ENCODE results near the gene LSP1.
A peak's percentile ranks its signal among the peaks of the same experiment; 100 is the strongest.
"Not testable (repeated sequence)": the region's sequence is repeated elsewhere in the genome, so short reads cannot be mapped to it uniquely, and the experiment has no call there.

Gene LSP1

DNA sequence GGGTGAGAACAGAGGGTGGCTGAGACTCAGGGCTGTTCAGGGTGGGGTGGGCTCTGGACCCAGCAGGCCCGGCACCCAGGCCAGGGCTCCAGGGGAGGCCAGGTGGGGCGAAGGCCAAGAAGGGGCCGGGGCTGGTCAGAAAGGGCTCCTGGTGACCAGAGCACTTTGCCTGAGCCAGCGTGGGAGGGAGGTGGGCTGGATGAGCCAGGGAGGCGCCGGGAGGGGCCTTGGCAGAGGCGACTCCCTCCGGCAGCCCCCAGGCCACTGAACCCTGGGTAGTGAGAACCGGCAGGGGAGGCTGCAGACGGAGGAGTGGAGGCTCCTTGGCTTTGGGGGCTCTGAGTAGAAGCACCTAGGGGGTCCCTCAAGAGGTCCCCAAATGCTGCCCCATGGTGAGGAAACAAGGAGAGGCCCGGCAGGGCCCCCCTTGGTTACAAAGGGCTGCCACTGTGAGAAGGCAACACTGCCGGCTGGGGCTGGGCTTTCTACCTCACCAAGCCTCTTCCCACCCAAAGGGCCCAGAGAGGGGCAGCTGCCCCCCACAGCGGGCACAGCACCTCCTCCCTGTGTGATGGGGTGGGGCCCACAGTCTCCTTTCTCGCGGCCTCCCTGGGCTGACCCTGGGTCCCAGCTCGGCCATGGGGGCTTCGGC, 21.7 kb downstream of the LSP1 start:
- not testable (repeated sequence) for H2BK120ac ChIP-seq (ENCODE audit: low read depth, low read length); H3K4ac ChIP-seq (ENCODE audit: low read depth, low read length); DNase-seq; H3K4me2 ChIP-seq (ENCODE audit: low read length); H4K8ac ChIP-seq (ENCODE audit: low read depth, low read length); H3K9ac ChIP-seq (ENCODE audit: low read length); H3K79me1 ChIP-seq (ENCODE audit: low read length); H4K5ac ChIP-seq (ENCODE audit: low read length); H3K27me3 ChIP-seq (ENCODE audit: insufficient read depth, low read length, poor library complexity); H3K27ac ChIP-seq (ENCODE audit: low read depth, low read length); H2AK5ac ChIP-seq (ENCODE audit: low read length); H3K56ac ChIP-seq (ENCODE audit: low read length); H3K4me3 ChIP-seq (ENCODE audit: low read length); H2BK5ac ChIP-seq (ENCODE audit: low read length); H2BK15ac ChIP-seq (replicated peaks; ENCODE audit: low read depth); H3K79me2 ChIP-seq (ENCODE audit: control insufficient read depth, insufficient read depth, low read length); H3K23ac ChIP-seq (ENCODE audit: low read length); H3K4me1 ChIP-seq (ENCODE audit: control insufficient read depth, low read depth, low read length); H3K36me3 ChIP-seq (ENCODE audit: control insufficient read depth, insufficient read depth, low read length); H3K18ac ChIP-seq (ENCODE audit: low read length)
- no CpG with 5 or more reads among the region's 17 CpGs for WGBS (ENCODE audit: extremely low coverage, insufficient coverage, low lambda C conversion rate)

DNA sequence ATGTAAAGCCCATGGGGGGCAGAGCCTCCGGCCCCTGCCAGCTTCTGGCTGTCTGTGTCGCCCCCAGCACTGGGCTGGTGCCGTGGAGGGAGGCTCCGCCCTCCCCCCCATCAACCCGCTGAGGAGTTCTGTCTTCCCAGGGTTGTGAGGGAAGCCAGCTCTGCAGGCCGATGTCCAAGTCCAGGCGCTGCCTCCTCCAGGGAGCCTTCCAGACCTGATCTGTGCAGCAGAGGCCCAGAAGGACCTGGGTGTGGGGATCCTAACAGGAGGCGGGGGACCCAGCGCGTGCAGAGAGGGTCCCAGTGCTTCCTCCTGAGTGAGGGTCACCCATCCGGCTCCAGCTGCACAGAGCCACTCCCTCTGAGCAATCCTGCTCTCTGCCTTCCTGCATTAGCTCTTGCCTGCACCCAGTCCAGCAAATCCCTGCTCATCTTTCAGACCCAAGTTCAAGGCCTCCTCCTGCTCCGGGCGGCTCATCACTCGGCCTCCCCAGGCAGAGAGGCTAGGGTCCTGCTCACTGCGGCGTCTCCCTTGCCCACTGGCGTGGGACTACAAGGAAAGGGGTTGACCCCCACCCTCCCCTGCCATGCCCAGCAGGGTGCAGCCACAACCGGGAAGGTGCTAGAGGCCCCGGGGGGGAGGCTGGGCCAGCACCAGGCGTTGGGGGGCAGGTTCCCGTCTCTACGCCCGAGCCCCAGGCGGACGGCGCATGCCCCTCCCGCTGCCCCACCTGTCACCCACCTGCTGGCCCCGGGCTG, 22.4 kb downstream of the LSP1 start:
- no peak overlapping the region for H3K27ac ChIP-seq (ENCODE audit: low read depth, low read length)
- H4K5ac ChIP-seq (ENCODE audit: low read length), result no peak overlapping the region
- no peak overlapping the region for H3K18ac ChIP-seq (ENCODE audit: low read length)
- no peak overlapping the region for H3K4me2 ChIP-seq (ENCODE audit: low read length)
- no peaks in the 10 kb centered on the region for H3K79me2 ChIP-seq (ENCODE audit: control insufficient read depth, insufficient read depth, low read length)
- H3K4me3 ChIP-seq (ENCODE audit: low read length), result no peak overlapping the region
- no peak overlapping the region for H3K56ac ChIP-seq (ENCODE audit: low read length)
- WGBS (ENCODE audit: extremely low coverage, insufficient coverage, low lambda C conversion rate), result no CpG with 5 or more reads among the region's 28 CpGs
- H3K23ac ChIP-seq (ENCODE audit: low read length), result no peak overlapping the region
- no peaks in the 10 kb centered on the region for H3K36me3 ChIP-seq (ENCODE audit: control insufficient read depth, insufficient read depth, low read length)
- H2BK15ac ChIP-seq (replicated peaks; ENCODE audit: low read depth), result no peak overlapping the region
- H2AK5ac ChIP-seq (ENCODE audit: low read length), result no peak overlapping the region
- H3K4me1 ChIP-seq (ENCODE audit: control insufficient read depth, low read depth, low read length), result no peaks in the 10 kb centered on the region
- no peak overlapping the region for H2BK5ac ChIP-seq (ENCODE audit: low read length)
- H3K9ac ChIP-seq (ENCODE audit: low read length), result no peak overlapping the region
- no peak for DNase-seq
- no peaks in the 10 kb centered on the region for H3K27me3 ChIP-seq (ENCODE audit: insufficient read depth, low read length, poor library complexity)
- no peak overlapping the region for H4K8ac ChIP-seq (ENCODE audit: low read depth, low read length)
- H3K79me1 ChIP-seq (ENCODE audit: low read length), result no peaks in the 10 kb centered on the region
- no peak overlapping the region for H3K4ac ChIP-seq (ENCODE audit: low read depth, low read length)
- no peak overlapping the region for H2BK120ac ChIP-seq (ENCODE audit: low read depth, low read length)

DNA sequence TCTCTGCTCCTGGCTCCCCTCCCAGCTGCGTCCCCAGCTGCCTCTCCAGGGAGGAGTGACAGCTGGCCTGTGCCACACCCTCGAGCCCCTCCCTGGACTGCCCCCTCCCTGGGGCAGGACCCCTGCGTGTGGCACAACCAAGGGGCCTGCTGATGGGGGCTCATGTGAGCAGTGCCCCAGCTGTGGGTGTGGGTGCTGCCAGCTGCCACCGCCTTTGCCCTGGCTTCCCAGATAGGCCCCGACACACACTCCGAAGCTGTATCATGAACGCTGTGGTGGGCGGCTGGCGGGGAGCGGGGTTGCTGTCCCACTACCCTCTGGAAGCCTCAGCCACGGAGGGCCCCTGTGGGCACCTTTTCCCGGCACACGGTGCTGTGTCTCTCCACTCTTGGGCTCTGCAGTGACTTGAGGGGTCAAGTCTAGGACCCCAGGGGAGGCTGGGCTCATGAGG, 23.0 kb downstream of the LSP1 start:
- not testable (repeated sequence) for DNase-seq; H3K79me2 ChIP-seq (ENCODE audit: control insufficient read depth, insufficient read depth, low read length); H3K4me1 ChIP-seq (ENCODE audit: control insufficient read depth, low read depth, low read length); H3K27ac ChIP-seq (ENCODE audit: low read depth, low read length); H3K4ac ChIP-seq (ENCODE audit: low read depth, low read length); H2BK5ac ChIP-seq (ENCODE audit: low read length); H3K9ac ChIP-seq (ENCODE audit: low read length); H4K5ac ChIP-seq (ENCODE audit: low read length); H3K79me1 ChIP-seq (ENCODE audit: low read length); H3K18ac ChIP-seq (ENCODE audit: low read length); H2BK15ac ChIP-seq (replicated peaks; ENCODE audit: low read depth); H4K8ac ChIP-seq (ENCODE audit: low read depth, low read length); H3K23ac ChIP-seq (ENCODE audit: low read length); H2AK5ac ChIP-seq (ENCODE audit: low read length); H2BK120ac ChIP-seq (ENCODE audit: low read depth, low read length); H3K27me3 ChIP-seq (ENCODE audit: insufficient read depth, low read length, poor library complexity); H3K4me2 ChIP-seq (ENCODE audit: low read length); H3K56ac ChIP-seq (ENCODE audit: low read length); H3K36me3 ChIP-seq (ENCODE audit: control insufficient read depth, insufficient read depth, low read length); H3K4me3 ChIP-seq (ENCODE audit: low read length)
- no CpG with 5 or more reads among the region's 13 CpGs for WGBS (ENCODE audit: extremely low coverage, insufficient coverage, low lambda C conversion rate)

DNA sequence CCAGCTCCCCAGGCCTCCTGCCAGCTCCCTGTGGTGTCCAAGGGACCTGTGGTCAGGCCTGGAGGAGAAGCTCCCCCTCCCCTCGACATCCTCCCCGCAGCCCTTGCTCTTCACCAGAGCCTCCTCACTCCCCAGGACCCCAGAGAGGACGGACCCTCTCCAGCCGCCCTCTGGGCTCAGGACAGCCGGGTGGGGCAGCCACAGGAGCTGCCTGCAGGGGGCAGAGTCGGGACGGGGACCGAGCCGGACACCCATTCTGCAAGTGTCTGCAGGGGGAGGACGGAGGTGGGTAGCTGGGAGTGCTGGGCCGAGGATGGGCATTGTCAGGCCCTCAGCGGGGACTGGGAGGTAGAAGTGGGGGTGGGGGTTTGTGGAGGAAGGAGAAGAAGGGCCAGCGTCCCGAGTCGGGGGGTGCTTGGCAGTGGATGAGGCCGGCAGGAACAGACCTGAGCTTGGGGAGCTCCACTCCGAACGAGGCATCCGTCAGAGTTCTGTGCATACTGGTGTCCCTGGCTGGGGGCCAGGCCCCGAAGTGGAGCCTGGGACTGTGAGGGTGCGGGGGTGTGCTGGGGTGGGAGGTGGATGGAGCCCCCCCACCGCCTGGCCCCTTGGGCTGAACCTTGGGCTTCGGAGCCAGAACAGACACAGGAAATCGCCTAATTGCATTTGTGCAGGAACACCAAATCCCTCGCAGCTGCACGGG, 23.6 kb downstream of the LSP1 start:
- Histone ChIP-seq H3K36me3 (ENCODE audit: control insufficient read depth, insufficient read depth, low read length) (no peaks in the 10 kb centered on the region), H3K4me1 (ENCODE audit: control insufficient read depth, low read depth, low read length) (no peaks in the 10 kb centered on the region), H2BK15ac (replicated peaks; ENCODE audit: low read depth) (no peak overlapping the region), H3K56ac (ENCODE audit: low read length) (peak overlapping the region; percentile 56), H2AK5ac (ENCODE audit: low read length) (no peak overlapping the region), H3K79me1 (ENCODE audit: low read length) (no peaks in the 10 kb centered on the region), H3K4ac (ENCODE audit: low read depth, low read length) (no peak overlapping the region), H3K4me3 (ENCODE audit: low read length) (no peak overlapping the region), H3K27ac (ENCODE audit: low read depth, low read length) (no peak overlapping the region), H3K18ac (ENCODE audit: low read length) (no peak overlapping the region), H3K23ac (ENCODE audit: low read length) (no peak overlapping the region), H4K8ac (ENCODE audit: low read depth, low read length) (no peak overlapping the region), H4K5ac (ENCODE audit: low read length) (no peak overlapping the region), H3K79me2 (ENCODE audit: control insufficient read depth, insufficient read depth, low read length) (no peaks in the 10 kb centered on the region), H2BK5ac (ENCODE audit: low read length) (no peak overlapping the region), H3K9ac (ENCODE audit: low read length) (no peak overlapping the region), H3K4me2 (ENCODE audit: low read length) (no peak overlapping the region), H2BK120ac (ENCODE audit: low read depth, low read length) (no peak overlapping the region), H3K27me3 (ENCODE audit: insufficient read depth, low read length, poor library complexity) (no peaks in the 10 kb centered on the region)
- no CpG with 5 or more reads among the region's 26 CpGs for WGBS (ENCODE audit: extremely low coverage, insufficient coverage, low lambda C conversion rate)
- DNase-seq, result peak; percentile 62

DNA sequence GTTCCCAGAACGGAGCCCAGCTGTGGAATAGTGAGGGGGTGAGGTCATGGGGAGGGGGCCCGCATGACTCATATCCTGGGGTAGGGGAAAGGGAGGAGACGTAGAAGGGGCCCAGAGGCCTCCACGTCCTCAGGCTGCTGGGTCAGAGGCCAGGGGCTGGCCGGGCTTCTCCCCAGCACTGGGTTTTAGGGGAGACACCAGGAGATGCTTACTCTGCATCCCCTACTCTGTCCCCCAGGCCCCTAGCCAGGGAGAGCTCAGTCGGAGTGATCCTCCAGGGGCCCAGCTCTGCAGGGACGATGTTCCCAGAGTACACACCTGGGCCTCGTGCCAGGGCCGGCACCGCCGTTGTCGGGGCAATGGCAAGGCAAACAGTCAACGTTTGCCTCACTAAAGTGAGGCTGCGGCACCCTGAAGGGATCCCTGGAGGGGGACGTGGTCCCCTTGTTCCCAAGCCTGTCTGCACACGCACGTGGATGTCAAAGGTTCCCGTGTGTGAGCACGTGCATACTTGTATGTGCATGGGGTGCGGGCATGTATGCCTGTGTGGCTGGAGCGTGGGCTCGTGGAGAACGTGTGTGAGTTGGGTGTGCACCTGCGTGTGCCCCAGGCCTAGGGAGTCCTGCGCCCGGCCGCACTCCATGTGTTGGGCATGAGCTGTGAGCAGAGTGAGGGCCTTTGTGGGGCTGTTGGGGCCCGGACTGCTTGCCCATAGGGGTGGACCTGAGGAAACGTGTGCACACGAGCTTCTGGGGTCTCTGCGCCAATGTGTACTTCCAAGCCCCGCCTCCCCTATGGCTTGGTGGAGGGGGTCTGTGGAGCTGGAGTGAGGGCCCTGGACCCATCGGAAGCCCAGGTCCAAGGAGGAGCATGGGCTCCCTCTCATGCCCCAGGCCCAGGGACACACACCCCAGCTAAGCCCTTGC, 24.6 kb downstream of the LSP1 start:
- H3K4me1 ChIP-seq (ENCODE audit: control insufficient read depth, low read depth, low read length), result no peaks in the 10 kb centered on the region
- H3K79me1 ChIP-seq (ENCODE audit: low read length), result no peaks in the 10 kb centered on the region
- no peaks in the 10 kb centered on the region for H3K79me2 ChIP-seq (ENCODE audit: control insufficient read depth, insufficient read depth, low read length)
- no peak overlapping the region for H3K9ac ChIP-seq (ENCODE audit: low read length)
- peak; percentile 36 for DNase-seq
- H2BK5ac ChIP-seq (ENCODE audit: low read length), result no peak overlapping the region
- H3K36me3 ChIP-seq (ENCODE audit: control insufficient read depth, insufficient read depth, low read length), result no peaks in the 10 kb centered on the region
- no peak overlapping the region for H3K27ac ChIP-seq (ENCODE audit: low read depth, low read length)
- H3K27me3 ChIP-seq (ENCODE audit: insufficient read depth, low read length, poor library complexity), result no peaks in the 10 kb centered on the region
- no peak overlapping the region for H3K56ac ChIP-seq (ENCODE audit: low read length)
- no peak overlapping the region for H2AK5ac ChIP-seq (ENCODE audit: low read length)
- no peak overlapping the region for H3K4me2 ChIP-seq (ENCODE audit: low read length)
- H3K4me3 ChIP-seq (ENCODE audit: low read length), result no peak overlapping the region
- H3K4ac ChIP-seq (ENCODE audit: low read depth, low read length), result no peak overlapping the region
- H3K18ac ChIP-seq (ENCODE audit: low read length), result no peak overlapping the region
- H4K5ac ChIP-seq (ENCODE audit: low read length), result no peak overlapping the region
- WGBS (ENCODE audit: extremely low coverage, insufficient coverage, low lambda C conversion rate), result no CpG with 5 or more reads among the region's 33 CpGs
- H2BK15ac ChIP-seq (replicated peaks; ENCODE audit: low read depth), result no peak overlapping the region
- no peak overlapping the region for H4K8ac ChIP-seq (ENCODE audit: low read depth, low read length)
- no peak overlapping the region for H2BK120ac ChIP-seq (ENCODE audit: low read depth, low read length)
- H3K23ac ChIP-seq (ENCODE audit: low read length), result no peak overlapping the region

Measured in mesendoderm (in vitro differentiated cells).